Liver (tissue), 9 donors: ENCODE results near the gene LRRC4B. TPM values are rescaled to one million over a fixed set of nuclear protein-coding genes. Genes with fewer than 3 reads are reported as not detected.

Experiments used
- DNase-seq: peaks from one replicate; pipeline ENCODE4 v3.0.0-alpha.2; 2017; ENCODE audit warnings: low spot score
- H3K27ac ChIP-seq, 2 donors: one replicate each; pipeline ENCODE4 v1.7.0; 2013; ENCODE audit warnings: inconsistent platforms in 2 of 2, low read length in 2 of 2, control low read depth in 1 of 2, low read depth in 1 of 2, mild to moderate bottlenecking in 1 of 2
- H3K27me3 ChIP-seq, 4 donors: one replicate each; pipeline versions ENCODE4 v1.6.1 to v1.7.0; 2013; ENCODE audit warnings: low read length in 3 of 4, inconsistent platforms in 1 of 4, mild to moderate bottlenecking in 1 of 4, moderate library complexity in 1 of 4; ENCODE audit not compliant: control insufficient read depth in 4 of 4, insufficient read depth in 4 of 4
- H3K36me3 ChIP-seq, 4 donors: one replicate each; pipeline versions ENCODE4 v1.6.1 to v1.7.0; 2013; ENCODE audit warnings: low read length in 3 of 4, mild to moderate bottlenecking in 3 of 4, low read depth in 1 of 4, moderate library complexity in 1 of 4; ENCODE audit not compliant: control insufficient read depth in 4 of 4, insufficient read depth in 3 of 4
- H3K4me1 ChIP-seq, 4 donors: one replicate each; pipeline versions ENCODE4 v1.6.1 to v1.7.0; 2013; ENCODE audit warnings: low read length in 3 of 4, mild to moderate bottlenecking in 3 of 4, moderate library complexity in 1 of 4; ENCODE audit not compliant: control insufficient read depth in 4 of 4, insufficient read depth in 4 of 4
- H3K4me3 ChIP-seq, 3 donors: one replicate each; pipeline versions ENCODE4 v1.6.1 to v1.7.0; 2013; ENCODE audit warnings: low read length in 3 of 3, control low read depth in 1 of 3, low read depth in 1 of 3, mild to moderate bottlenecking in 1 of 3
- H3K9ac ChIP-seq, 2 donors: one replicate each; pipeline ENCODE4 v1.7.0; 2013; ENCODE audit warnings: low read length in 2 of 2, mild to moderate bottlenecking in 2 of 2, moderate library complexity in 2 of 2, control low read depth in 1 of 2, low read depth in 1 of 2
- H3K9me3 ChIP-seq, 4 donors: one replicate each; pipeline versions ENCODE4 v1.6.1 to v1.7.0; 2013; ENCODE audit warnings: low read length in 3 of 4; ENCODE audit not compliant: control insufficient read depth in 4 of 4
- EGR1 ChIP-seq, 2 donors: IDR thresholded peaks; 2 replicates each; pipeline ENCODE4 v1.6.1; 2016 to 2018; ENCODE audit warnings: antibody characterized with exemption in 2 of 2, low read depth in 2 of 2
- FOXA1 ChIP-seq: IDR thresholded peaks from 2 replicates; pipeline ENCODE4 v1.6.1; 2016; ENCODE audit warnings: antibody characterized with exemption
- GABPA ChIP-seq, 2 donors: IDR thresholded peaks in 1 of 2; conservative IDR thresholded peaks in 1 of 2; 2 replicates each; pipeline ENCODE4 v1.6.1; 2016; ENCODE audit warnings: antibody characterized with exemption in 2 of 2, mild to moderate bottlenecking in 1 of 2, moderate library complexity in 1 of 2
- HNF4A ChIP-seq, 2 donors: conservative IDR thresholded peaks; 2 replicates each; pipeline ENCODE4 v1.6.1; 2016; ENCODE audit warnings: antibody characterized with exemption in 2 of 2, mild to moderate bottlenecking in 2 of 2
- HNF4G ChIP-seq: IDR thresholded peaks from 2 replicates; pipeline ENCODE4 v1.6.1; 2016; ENCODE audit warnings: antibody characterized with exemption
- JUND ChIP-seq, 2 donors: IDR thresholded peaks; 2 replicates each; pipeline ENCODE4 v1.6.1; 2016; ENCODE audit warnings: antibody characterized with exemption in 2 of 2
- MAX ChIP-seq: IDR thresholded peaks from 2 replicates; pipeline ENCODE4 v1.6.1; 2016; ENCODE audit warnings: antibody characterized with exemption
- NR2F2 ChIP-seq: IDR thresholded peaks from 2 replicates; pipeline ENCODE4 v1.6.1; 2016; ENCODE audit warnings: antibody characterized with exemption
- RAD21 ChIP-seq, 2 donors: IDR thresholded peaks; 2 replicates each; pipeline ENCODE4 v1.6.1; 2016; ENCODE audit warnings: antibody characterized with exemption in 2 of 2, mild to moderate bottlenecking in 2 of 2
- REST ChIP-seq: IDR thresholded peaks from 2 replicates; pipeline ENCODE4 v1.6.1; 2016; ENCODE audit warnings: antibody characterized with exemption, mild to moderate bottlenecking
- RXRA ChIP-seq, 2 donors: IDR thresholded peaks; 2 replicates each; pipeline ENCODE4 v1.6.1; 2017 to 2018; ENCODE audit warnings: antibody characterized with exemption in 2 of 2, mild to moderate bottlenecking in 1 of 2
- SP1 ChIP-seq: IDR thresholded peaks from 2 replicates; pipeline ENCODE4 v1.6.1; 2018; ENCODE audit warnings: antibody characterized with exemption, mild to moderate bottlenecking
- TAF1 ChIP-seq: conservative IDR thresholded peaks from 2 replicates; pipeline ENCODE4 v1.6.1; 2016; ENCODE audit warnings: antibody characterized with exemption, mild to moderate bottlenecking
- YY1 ChIP-seq: IDR thresholded peaks from 2 replicates; pipeline ENCODE4 v1.6.1; 2016; ENCODE audit warnings: antibody characterized with exemption, mild to moderate bottlenecking
- ZBTB33 ChIP-seq: IDR thresholded peaks from 2 replicates; pipeline ENCODE4 v1.6.1; 2016; ENCODE audit warnings: antibody characterized with exemption
- WGBS: extraction: QIAGEN DNeasy Blood & Tissue Kit; methylation state at CpG from one replicate; pipeline ENCODE4 v1.1.7; 2013; 5-methylcytosine and 5-hydroxymethylcytosine counted together
- polyA plus RNA-seq, 2 donors: library from polyadenylated mRNA; stranded (reverse) in 1 of 2; unstranded in 1 of 2; fragments of 200-250 nt in 1 of 2; fragments of >200 nt in 1 of 2; fragmentation: Nextera tagmentation in 1 of 2; extraction: Ambion mirVana in 1 of 2; gene quantifications; one replicate each; pipeline versions ENCODE4 v1.2.1 to v1.2.3, GENCODE V29; 2013 to 2015
- total RNA-seq, 2 donors: library from RNA; depleted of rRNA; stranded (reverse); fragments of >200 nt; gene quantifications; one replicate each; pipeline ENCODE4 v1.2.3, GENCODE V29; 2014
- donor health status: healthy.
- donor health status: healthy.
- donor health status: healthy.
- donor health status: healthy.
- donor health status: healthy.

The LRRC4B gene
- total and polyA plus RNA-seq, 4 donors = 0.11 to 1.1 (median 0.79) TPM

- no peak for TF ChIP-seq REST
Measured at GRCh38 chr19:50537306-50537685, 30.9 kb downstream of the LRRC4B start (continued).

- TF ChIP-seq RAD21 (IDR thresholded peaks at IDR 0.05) = no peak
- no peak for TF ChIP-seq JUND (IDR thresholded peaks at IDR 0.05)
- TF ChIP-seq TAF1 = no peak
- TF ChIP-seq RXRA (IDR thresholded peaks at IDR 0.05) = no peak
- TF ChIP-seq EGR1 (IDR thresholded peaks at IDR 0.05; ENCODE audit: low read depth in 2 of 2) = no peak
- no peak for TF ChIP-seq MAX
- DNase-seq = no peak
- peaks cover 0 to 6% (median 2%) of the 10 kb centered on the region in 4 donors for H3K9me3 ChIP-seq
- WGBS = 91% methylated on average over 16 of the region's 16 CpGs
- no peaks in the 10 kb centered on the region for H3K36me3 ChIP-seq
- H3K27me3 ChIP-seq = no peaks in the 10 kb centered on the region
- H3K27ac ChIP-seq = no peak overlapping the region
- H3K4me3 ChIP-seq = no peak overlapping the region
- H3K4me1 ChIP-seq = no peaks in the 10 kb centered on the region
- H3K9ac ChIP-seq = no peak overlapping the region
Measured at GRCh38 chr19:50536662-50537305, 31.5 kb downstream of the LRRC4B start.

- DNase-seq = no peak
- Histone ChIP-seq H3K9me3 (peaks cover 0 to 6% (median 2%) of the 10 kb centered on the region in 4 donors), H3K4me1 (no peaks in the 10 kb centered on the region), H3K4me3 (no peak overlapping the region), H3K27ac (no peak overlapping the region), H3K9ac (no peak overlapping the region), H3K36me3 (no peaks in the 10 kb centered on the region), H3K27me3 (no peaks in the 10 kb centered on the region)
- WGBS = 83% methylated on average over 11 of the region's 11 CpGs
- TF ChIP-seq GABPA (IDR thresholded peaks at IDR 0.05 in 1 of 2, conservative IDR thresholded peaks at IDR 0.05 in 1 of 2) = no peak
- no peak for TF ChIP-seq MAX
Measured at GRCh38 chr19:50535672-50536187, 32.5 kb downstream of the LRRC4B start.

GRCh38 chr19:50534478-50534877 lies 33.8 kb downstream of the LRRC4B start:
- Histone ChIP-seq H3K4me3 (no peak overlapping the region), H3K27me3 (no peaks in the 10 kb centered on the region), H3K27ac (no peak overlapping the region), H3K9ac (no peak overlapping the region), H3K9me3 (peaks cover 0 to 6% (median 2%) of the 10 kb centered on the region in 4 donors), H3K36me3 (no peaks in the 10 kb centered on the region), H3K4me1 (no peaks in the 10 kb centered on the region)
- no peak for DNase-seq
- WGBS = 79% methylated on average over 3 of the region's 3 CpGs
- no peak for TF ChIP-seq HNF4A (conservative IDR thresholded peaks at IDR 0.05)
- TF ChIP-seq EGR1 (IDR thresholded peaks at IDR 0.05; ENCODE audit: low read depth in 2 of 2) = no peak
- TF ChIP-seq ZBTB33 = no peak
- no peak for TF ChIP-seq TAF1
- no peak for TF ChIP-seq HNF4G
- TF ChIP-seq YY1 = no peak
- no peak for TF ChIP-seq SP1
- TF ChIP-seq RXRA (IDR thresholded peaks at IDR 0.05) = no peak
- no peak for TF ChIP-seq FOXA1
- TF ChIP-seq NR2F2 = no peak
- TF ChIP-seq MAX = no peak
- TF ChIP-seq REST = no peak
